CD14-positive monocyte (primary cell): ENCODE measurements around the gene BLM. TPM values are rescaled to one million over a fixed set of nuclear protein-coding genes. Genes with fewer than 3 reads are reported as not detected.

ENCODE experiments used
- DNase-seq, 3 donors: peaks; one replicate each; pipeline ENCODE4 v3.0.0-alpha.2; 2011 to 2022
- H2AFZ ChIP-seq: 2 replicates; pipeline ENCODE4 v1.6.0; 2012; ENCODE audit warnings: mild to moderate bottlenecking, low read depth, low read length, inconsistent platforms; ENCODE audit not compliant: insufficient read depth, poor library complexity, severe bottlenecking
- H3K27ac ChIP-seq, 2 donors: 1 replicate in 1 of 2; 2 replicates in 1 of 2; pipeline ENCODE4 v1.5.1; 2012 to 2013; ENCODE audit warnings: low read length in 2 of 2, control low read depth in 1 of 2, inconsistent platforms in 1 of 2, low read depth in 1 of 2, mild to moderate bottlenecking in 1 of 2
- H3K27me3 ChIP-seq, 2 donors: one replicate each; pipeline versions ENCODE4 v1.6.0 to v1.6.1; 2011 to 2013; ENCODE audit warnings: low read length in 2 of 2; ENCODE audit not compliant: control insufficient read depth in 2 of 2, insufficient read depth in 2 of 2
- H3K36me3 ChIP-seq, 2 donors: replicated peaks in 1 of 2; 1 replicate in 1 of 2; 2 replicates in 1 of 2; pipeline versions ENCODE4 v1.5.1 to v1.6.1; 2012 to 2013; ENCODE audit warnings: low read length in 2 of 2, control low read depth in 1 of 2, inconsistent platforms in 1 of 2, mild to moderate bottlenecking in 1 of 2; ENCODE audit not compliant: insufficient read depth in 2 of 2, control insufficient read depth in 1 of 2
- H3K4me1 ChIP-seq, 2 donors: 1 replicate in 1 of 2; 2 replicates in 1 of 2; pipeline versions ENCODE4 v1.5.1 to v1.6.1; 2012 to 2013; ENCODE audit warnings: low read length in 2 of 2, control low read depth in 1 of 2, inconsistent platforms in 1 of 2, mild to moderate bottlenecking in 1 of 2, moderate library complexity in 1 of 2; ENCODE audit not compliant: insufficient read depth in 2 of 2, control insufficient read depth in 1 of 2
- H3K4me2 ChIP-seq: replicated peaks from 2 replicates; pipeline ENCODE3; 2012; ENCODE audit warnings: low read length, moderate library complexity, mild to moderate bottlenecking; ENCODE audit not compliant: poor library complexity, severe bottlenecking; ENCODE audit errors: extremely low read depth
- H3K4me3 ChIP-seq, 3 experiments: fragments of 200-600 bp in 1 of 3; sonication (generic) in 1 of 3; replicated peaks in 1 of 3; 1 replicate in 2 of 3; 2 replicates in 1 of 3; pipeline ENCODE4 v1.5.1; 2011 to 2013; ENCODE audit warnings: low read length in 3 of 3, mild to moderate bottlenecking in 3 of 3, control low read depth in 2 of 3, low read depth in 2 of 3, inconsistent platforms in 1 of 3, moderate library complexity in 1 of 3
- H3K79me2 ChIP-seq: 2 replicates; pipeline ENCODE4 v1.6.0; 2012; ENCODE audit warnings: mild to moderate bottlenecking, control low read depth, inconsistent platforms, low read length, moderate library complexity; ENCODE audit not compliant: insufficient read depth
- H3K9ac ChIP-seq: 2 replicates; pipeline ENCODE4 v1.6.0; 2017; ENCODE audit warnings: low read length, mild to moderate bottlenecking; ENCODE audit not compliant: insufficient read depth, poor library complexity, severe bottlenecking
- H3K9me3 ChIP-seq, 2 donors: replicated peaks in 1 of 2; 1 replicate in 1 of 2; 2 replicates in 1 of 2; pipeline versions ENCODE4 v1.5.1 to v1.6.1; 2012 to 2013; ENCODE audit warnings: low read length in 2 of 2, control low read depth in 1 of 2; ENCODE audit not compliant: control insufficient read depth in 1 of 2, insufficient read depth in 1 of 2
- H4K20me1 ChIP-seq: 2 replicates; pipeline ENCODE4 v1.6.0; 2012; ENCODE audit warnings: mild to moderate bottlenecking, low read length, control low read depth, moderate library complexity; ENCODE audit not compliant: insufficient read depth
- H3K27ac Mint-ChIP-seq, 7 donors: one replicate each; pipeline ENCODE4 v1.8.0; 2020; ENCODE audit warnings: mild to moderate bottlenecking in 7 of 7, mixed read lengths in 7 of 7, moderate library complexity in 6 of 7, inconsistent platforms in 2 of 7
- H3K27me3 Mint-ChIP-seq, 3 donors: one replicate each; pipeline ENCODE4 v1.8.0; 2021 to 2022; ENCODE audit warnings: low read depth in 3 of 3, mild to moderate bottlenecking in 3 of 3, mixed read lengths in 3 of 3, moderate library complexity in 3 of 3, inconsistent platforms in 1 of 3
- H3K36me3 Mint-ChIP-seq, 2 donors: one replicate each; pipeline ENCODE4 v1.8.0; 2020; ENCODE audit warnings: mixed read lengths in 2 of 2, inconsistent platforms in 1 of 2, mild to moderate bottlenecking in 1 of 2
- H3K4me1 Mint-ChIP-seq: one replicate; pipeline ENCODE4 v1.8.0; 2020; ENCODE audit warnings: mild to moderate bottlenecking, mixed read lengths
- H3K4me3 Mint-ChIP-seq, 2 donors: one replicate each; pipeline ENCODE4 v1.8.0; 2020; ENCODE audit warnings: mild to moderate bottlenecking in 2 of 2, mixed read lengths in 2 of 2, moderate library complexity in 1 of 2
- H3K9me3 Mint-ChIP-seq, 7 donors: one replicate each; pipeline ENCODE4 v1.8.0; 2020 to 2022; ENCODE audit warnings: mixed read lengths in 7 of 7, mild to moderate bottlenecking in 6 of 7, moderate library complexity in 6 of 7, inconsistent platforms in 2 of 7
- CTCF ChIP-seq: fragments of 200-600 bp; IDR thresholded peaks from one replicate; pipeline ENCODE4 v1.8.0; 2022; ENCODE audit warnings: antibody characterized with exemption, mild to moderate bottlenecking
- whole genome bisulfite sequencing: methylation state at CpG from one replicate; pipeline ENCODE4 v1.1.5; 2013; ENCODE audit warnings: missing lambda C conversion rate; ENCODE audit not compliant: insufficient coverage; 5-methylcytosine and 5-hydroxymethylcytosine counted together
- intact Hi-C, 2 donors: fragments of 100-400 bp; cut with micrococcal nuclease; formaldehyde crosslinking; loops; one replicate each; pipeline versions ENCODE4 v1.15.0 to v1.15.1; 2023
- polyA plus RNA-seq, 3 donors: library from polyadenylated mRNA; depleted of rRNA in 1 of 3; unstranded in 2 of 3; stranded (reverse) in 1 of 3; fragments of 300-500 nt in 2 of 3; fragments of >200 nt in 1 of 3; fragmentation: Illumina TruSeq in 2 of 3; gene quantifications; 1 replicate in 2 of 3; 2 replicates in 1 of 3; pipeline ENCODE4 v1.2.3, GENCODE V29; 2012 to 2021

Gene BLM
- polyA plus RNA-seq, 3 donors = 0.69 to 2.3 (median 1.2) TPM

- H2AFZ ChIP-seq = no peak overlapping the region
- Mint-ChIP-seq H3K4me1 (peaks cover 62% of the 10 kb centered on the region), H3K27ac (peak overlapping the region in 3 of 7 donors; percentile 0 to 3 (median 2)), H3K27me3 (peaks cover 0 to 13% (median 4%) of the 10 kb centered on the region in 3 donors), H3K4me3 (no peak overlapping the region), H3K36me3 (peaks cover 9 to 20% of the 10 kb centered on the region in 2 donors), H3K9me3 (peaks cover 0 to 3% (median 0%) of the 10 kb centered on the region in 7 donors)
- no peaks in the 10 kb centered on the region for H3K36me3 ChIP-seq
- H3K4me2 ChIP-seq = no peak overlapping the region
- no peaks in the 10 kb centered on the region for H3K79me2 ChIP-seq
- DNase-seq = peak in 1 of 3 donors; percentile 1
- H3K27me3 ChIP-seq = no peaks in the 10 kb centered on the region
- no peak overlapping the region for H3K27ac ChIP-seq
- no peaks in the 10 kb centered on the region for H4K20me1 ChIP-seq
- intact Hi-C loops = no loop called here
- H3K9me3 ChIP-seq = no peaks in the 10 kb centered on the region
- no peak overlapping the region for H3K4me3 ChIP-seq
- no peak for TF ChIP-seq CTCF
- 96% methylated on average over 7 of the region's 8 CpGs for WGBS
- H3K9ac ChIP-seq = no peak overlapping the region
- peaks cover 50 to 74% of the 10 kb centered on the region in 2 donors for H3K4me1 ChIP-seq
Observed at GRCh38 chr15:90857883-90858443, 140.8 kb downstream of the BLM start.

GRCh38 chr15:90859234-90860131, 142.3 kb downstream of the BLM start:
- Mint-ChIP-seq H3K9me3 (peaks cover 0 to 3% (median 0%) of the 10 kb centered on the region in 7 donors), H3K27ac (peak overlapping the region; percentile 74 to 94 (median 78)), H3K36me3 (peaks cover 6 to 15% of the 10 kb centered on the region in 2 donors), H3K27me3 (peaks cover 0 to 9% (median 4%) of the 10 kb centered on the region in 3 donors), H3K4me1 (peaks cover 64% of the 10 kb centered on the region), H3K4me3 (peak overlapping the region in 1 of 2 donors; percentile 59)
- Histone ChIP-seq H3K27ac (peak overlapping the region; percentile 0 to 80), H3K27me3 (no peaks in the 10 kb centered on the region), H3K4me1 (peaks cover 52 to 74% of the 10 kb centered on the region in 2 donors), H4K20me1 (no peaks in the 10 kb centered on the region), H2AFZ (peak overlapping the region; percentile 59), H3K9me3 (no peaks in the 10 kb centered on the region), H3K36me3 (no peaks in the 10 kb centered on the region), H3K4me2 (peak overlapping the region; percentile 34), H3K4me3 (peak overlapping the region in 1 of 3 experiments; percentile 29), H3K79me2 (no peaks in the 10 kb centered on the region), H3K9ac (no peak overlapping the region)
- no peak for TF ChIP-seq CTCF
- intact Hi-C loops = loop anchor here in 1 of 2 donors (10.0 kb wide), 1 partner anchor 295 kb away; no protein-coding TSS in a partner anchor
- WGBS = 53% methylated on average over 5 of the region's 10 CpGs
- DNase-seq = peak in 1 of 3 donors; percentile 23
